ENCODE results near the gene SLC7A14.
A peak's percentile ranks its signal among the peaks of the same experiment; 100 is the strongest.

The SLC7A14 gene

DNA sequence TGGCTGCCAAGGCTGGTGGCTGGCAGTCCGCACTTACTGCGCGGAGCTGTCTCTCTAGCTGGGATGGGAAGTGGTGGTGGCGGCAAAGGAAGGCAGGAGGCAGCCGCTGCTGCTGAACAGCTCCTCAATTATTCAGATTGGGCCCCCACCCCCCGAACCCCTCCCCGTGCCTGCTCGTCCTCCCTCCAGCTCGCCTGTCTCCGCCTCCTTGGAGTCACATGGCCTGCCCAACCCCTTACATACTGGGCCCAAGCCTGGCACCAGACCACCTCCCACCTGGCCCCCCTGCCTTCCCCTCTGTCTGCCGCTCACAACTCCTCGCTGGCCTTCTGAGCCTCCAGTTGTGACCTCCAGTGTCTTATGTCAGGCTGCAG is at the start of gene SLC7A14:
TSS of gene SLC7A14 (minus strand) at position 139 of the 374 bp plus-strand sequence. CDS start 59,139 bp downstream, outside the sequence.
- DNase-seq (ENCODE audit: low read depth), result no peak

- DNase-seq (ENCODE audit: low read depth), result no peak
Observed at GRCh38 chr3:170635385-170635735, 49.5 kb upstream of the SLC7A14 start.

DNA sequence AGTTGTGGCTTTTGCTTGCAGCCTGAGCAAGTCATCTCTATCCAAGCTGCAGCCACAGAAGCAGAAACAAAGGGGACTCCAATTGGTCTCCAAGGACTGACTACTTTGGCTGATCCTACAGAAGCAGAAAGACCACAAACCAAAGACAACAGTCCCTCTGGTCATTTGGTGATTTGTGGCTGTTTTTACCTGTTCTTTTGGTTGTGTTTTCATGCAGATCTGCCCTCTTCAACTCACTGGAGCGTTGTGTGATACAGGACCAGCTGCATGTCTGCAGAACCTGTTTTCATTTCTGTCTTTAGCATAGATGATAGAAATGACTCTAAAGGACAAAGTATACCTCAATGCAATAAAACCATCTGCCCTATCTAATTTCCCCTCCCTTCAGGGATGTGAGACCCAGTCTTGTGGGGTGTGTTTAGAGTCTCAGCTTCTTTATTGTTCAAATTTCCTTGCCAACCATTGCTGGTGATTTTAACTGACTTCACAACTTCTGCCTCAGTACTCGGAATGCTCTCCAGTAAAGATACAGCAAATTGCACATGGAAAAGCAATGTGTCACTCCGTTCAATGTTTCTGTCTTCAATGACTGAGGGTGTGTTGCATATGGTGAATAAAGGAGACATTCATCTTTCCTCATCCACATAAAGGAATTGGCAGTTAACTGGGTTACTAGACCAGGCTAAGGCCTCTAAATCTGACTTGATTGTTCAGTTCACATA is 48.9 kb upstream of the SLC7A14 start:
- no peak for DNase-seq (ENCODE audit: low read depth)

- DNase-seq (ENCODE audit: low read depth), result no peak
Observed at GRCh38 chr3:170633573-170633972, 47.7 kb upstream of the SLC7A14 start.

GRCh38 chr3:170632780-170633179 is 46.9 kb upstream of the SLC7A14 start:
- no peak for DNase-seq (ENCODE audit: low read depth)

GRCh38 chr3:170631755-170632488 is 46.0 kb upstream of the SLC7A14 start:
- DNase-seq (ENCODE audit: low read depth), result no peak

DNA sequence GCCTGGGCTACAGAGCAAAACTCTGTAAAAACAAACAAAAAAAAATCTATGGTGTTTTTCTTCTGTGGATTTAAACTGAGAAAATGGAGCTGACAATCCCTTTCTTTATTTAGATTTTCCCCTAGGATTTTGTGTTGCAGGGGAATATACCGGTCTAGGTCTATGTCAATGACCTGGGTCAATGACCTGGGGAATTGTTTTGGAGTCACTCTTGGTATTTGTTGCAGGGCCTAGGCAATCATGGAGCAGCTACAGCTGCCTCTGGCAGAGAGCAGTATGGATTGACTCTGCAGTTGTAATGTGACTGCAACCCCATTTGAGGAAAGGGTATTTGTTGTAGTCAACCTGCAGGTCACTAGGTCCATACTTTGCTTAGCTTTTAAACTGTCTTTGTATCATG is 37.6 kb upstream of the SLC7A14 start:
- DNase-seq (ENCODE audit: low read depth), result no peak

DNA sequence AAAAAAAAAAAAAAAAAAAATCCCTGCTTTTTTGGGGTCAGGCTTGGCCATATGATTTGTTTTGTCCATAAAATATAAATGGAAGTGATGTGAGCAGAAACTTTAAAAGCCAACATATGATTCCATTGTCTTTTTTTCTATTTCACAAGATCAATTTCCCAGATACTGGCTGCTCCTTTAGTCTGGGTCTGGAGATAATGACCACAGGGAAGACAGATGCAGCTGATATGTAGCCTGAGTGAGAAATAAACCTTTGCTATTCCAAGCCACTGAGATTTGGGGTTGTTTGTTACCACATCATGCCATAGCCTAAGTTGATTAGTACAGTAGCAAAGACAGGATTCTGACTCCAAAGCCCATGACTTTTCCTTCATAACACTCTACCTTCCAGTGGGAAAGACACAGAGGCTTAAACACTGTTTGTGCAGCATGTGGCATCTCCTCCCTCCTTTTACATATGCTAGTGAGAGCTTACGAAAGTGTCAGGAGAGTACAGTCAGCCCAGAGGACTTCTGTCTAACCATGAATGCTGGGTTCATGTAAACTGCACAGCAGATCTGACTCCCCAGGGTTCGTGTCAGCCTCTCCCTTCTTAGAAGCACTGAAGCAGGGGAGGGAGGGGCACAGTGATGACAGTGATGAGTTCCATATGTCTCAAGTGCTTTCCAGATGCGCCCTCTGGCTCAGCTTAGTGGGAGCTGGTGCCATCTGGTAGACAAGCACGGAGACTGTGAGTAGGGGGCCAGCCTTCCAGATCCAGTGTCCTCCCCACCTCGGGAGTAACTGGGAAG is 36.7 kb upstream of the SLC7A14 start:
- DNase-seq (ENCODE audit: low read depth), result peak; percentile 84

- no peak for DNase-seq (ENCODE audit: low read depth)
Observed at GRCh38 chr3:170621256-170621655, 35.4 kb upstream of the SLC7A14 start.

- peak; percentile 85 for DNase-seq (ENCODE audit: low read depth)
Observed at GRCh38 chr3:170614214-170614966, 28.5 kb upstream of the SLC7A14 start.

DNA sequence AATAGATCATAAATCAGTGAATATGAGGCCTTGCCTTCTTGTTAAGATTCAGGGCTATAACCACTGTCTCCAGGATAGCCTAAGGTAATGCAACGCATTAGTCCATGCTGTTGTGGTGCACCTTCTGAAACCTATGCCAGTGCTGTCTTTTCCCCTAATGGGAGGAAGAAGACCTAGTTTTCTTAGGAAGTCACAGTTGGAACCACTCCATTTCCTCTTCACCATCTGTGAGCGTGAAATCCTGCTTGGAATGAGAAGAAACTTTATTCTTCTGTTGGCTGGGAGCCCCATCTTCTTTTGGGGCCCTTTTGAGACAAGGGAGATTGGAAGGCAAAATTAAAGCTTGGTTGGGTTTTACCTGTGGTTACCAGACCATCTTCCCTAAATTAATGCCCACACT is 25.9 kb upstream of the SLC7A14 start:
- no peak for DNase-seq (ENCODE audit: low read depth)

- no peak for DNase-seq (ENCODE audit: low read depth)
Observed at GRCh38 chr3:170610321-170610884, 24.5 kb upstream of the SLC7A14 start.

DNA sequence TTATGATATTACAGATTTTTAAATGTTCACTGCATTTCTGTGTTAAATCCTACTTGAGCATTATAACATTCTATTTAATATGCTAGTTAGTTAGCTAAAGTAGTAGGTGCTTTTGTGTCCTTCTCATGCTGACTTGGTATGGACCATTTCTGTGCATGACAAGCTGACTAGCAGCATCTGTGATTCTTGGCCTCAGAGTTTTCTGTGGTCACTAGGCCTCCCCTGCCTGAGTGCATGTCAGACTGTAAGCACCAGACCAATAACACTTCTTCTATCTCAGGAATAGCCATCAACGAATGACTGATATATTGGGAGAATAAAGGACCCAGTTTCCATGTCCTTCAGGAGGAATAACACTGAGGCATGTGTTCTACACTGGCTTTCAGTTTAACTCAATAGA is 22.6 kb upstream of the SLC7A14 start:
- DNase-seq (ENCODE audit: low read depth), result no peak

GRCh38 chr3:170606675-170607074 is 20.8 kb upstream of the SLC7A14 start:
- DNase-seq (ENCODE audit: low read depth), result no peak

GRCh38 chr3:170605490-170605889 is 19.6 kb upstream of the SLC7A14 start:
- DNase-seq (ENCODE audit: low read depth), result no peak

DNA sequence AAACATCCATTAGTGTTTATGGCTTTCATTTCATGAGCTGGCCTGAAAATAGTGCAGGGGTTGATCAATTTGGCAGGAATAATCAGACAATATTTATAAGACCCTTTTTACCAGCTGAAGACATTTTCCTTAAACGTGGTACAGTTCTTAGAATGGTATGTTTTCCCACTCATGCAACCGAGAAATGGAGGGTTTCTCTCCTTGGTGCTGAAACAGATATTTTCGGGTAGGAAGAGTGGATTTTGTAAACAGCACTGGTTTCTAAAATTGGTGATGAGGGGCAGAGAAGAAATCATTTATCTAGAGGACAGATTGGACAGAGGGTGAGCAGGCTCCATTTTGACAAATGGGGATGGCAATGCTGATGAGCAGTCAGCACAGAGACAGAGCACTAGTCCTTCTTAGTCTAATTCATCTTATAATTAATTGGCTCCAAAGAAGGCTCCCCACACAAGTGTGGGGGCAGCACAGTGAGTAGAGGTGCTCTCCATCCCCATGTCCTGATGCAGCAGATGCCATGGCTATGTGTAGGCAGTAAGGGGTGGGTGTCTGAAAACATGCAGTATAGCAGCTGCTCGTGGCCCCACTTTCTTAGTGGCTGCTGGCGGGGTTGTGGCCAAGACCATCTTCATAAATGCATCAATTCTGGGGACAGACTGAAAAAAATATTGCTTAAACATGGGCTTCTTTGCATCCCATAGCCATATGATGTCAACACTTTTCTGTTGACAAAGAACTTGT is 18.1 kb upstream of the SLC7A14 start:
- no peak for DNase-seq (ENCODE audit: low read depth)

GRCh38 chr3:170602556-170602955 is 16.7 kb upstream of the SLC7A14 start:
- peak; percentile 28 for DNase-seq (ENCODE audit: low read depth)

GRCh38 chr3:170600005-170600624 is 14.2 kb upstream of the SLC7A14 start:
- DNase-seq (ENCODE audit: low read depth), result no peak

DNA sequence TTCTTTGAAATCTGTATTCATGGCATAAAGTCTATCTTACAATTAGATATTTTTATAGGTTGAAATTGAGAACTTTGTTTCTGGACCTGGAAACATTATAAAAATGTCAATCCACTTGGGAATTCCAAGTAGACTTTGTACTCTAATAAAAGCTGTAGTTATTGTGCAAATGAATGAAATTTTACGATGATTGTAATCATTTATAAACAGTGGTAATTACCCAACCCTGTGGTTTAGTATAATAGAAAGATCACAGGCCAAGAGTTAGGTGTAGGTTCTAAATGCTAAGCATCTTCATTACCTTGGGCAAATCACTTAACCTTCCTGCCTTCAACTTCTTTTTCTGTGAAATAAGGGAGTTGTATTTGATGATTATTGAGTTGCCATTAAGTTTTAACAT is 13.2 kb upstream of the SLC7A14 start:
- DNase-seq (ENCODE audit: low read depth), result no peak

DNA sequence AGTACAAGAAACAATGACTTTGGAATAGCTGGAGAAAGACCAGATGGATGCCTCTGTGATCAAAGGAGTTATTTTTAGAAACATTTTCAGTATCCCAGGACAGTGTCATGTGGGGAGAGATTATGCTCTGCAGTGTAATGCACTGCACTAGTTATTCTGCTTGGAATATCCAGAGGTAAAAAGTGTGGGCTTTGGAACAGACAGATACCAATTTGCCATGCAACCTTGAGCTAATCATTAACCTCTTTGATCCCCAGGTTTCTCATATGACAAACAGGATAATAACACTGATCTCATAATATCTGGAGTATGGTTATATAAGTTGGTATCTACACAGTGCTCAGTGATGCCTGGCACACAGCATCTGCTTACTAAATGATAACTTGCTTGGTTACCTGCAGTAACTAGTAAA is 12.2 kb upstream of the SLC7A14 start:
- no peak for DNase-seq (ENCODE audit: low read depth)

DNA sequence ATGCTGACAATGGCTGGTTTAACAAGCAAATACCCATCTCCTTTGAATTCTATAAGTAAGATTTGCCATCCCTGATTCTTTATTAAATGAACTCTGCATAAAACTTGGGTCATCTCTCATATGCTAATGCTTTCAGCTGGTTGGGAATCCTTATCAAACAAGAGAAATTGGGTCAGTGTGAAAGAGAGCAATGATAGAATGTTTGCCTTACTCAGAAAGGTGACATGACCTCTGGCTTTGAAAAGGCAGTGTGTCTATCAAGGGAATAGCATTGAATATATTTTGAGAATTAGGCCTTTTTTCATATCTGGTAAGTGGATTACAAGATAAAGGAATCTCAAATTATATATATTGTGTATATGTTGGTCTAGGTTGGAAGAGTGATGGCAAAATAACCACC is 8.7 kb upstream of the SLC7A14 start:
- DNase-seq (ENCODE audit: low read depth), result no peak

Data from HS-5 (cell line).